Endothelial cell of umbilical vein (primary cell): ENCODE measurements around the gene OXER1. TPM values are rescaled to one million over a fixed set of nuclear protein-coding genes. Genes with fewer than 3 reads are reported as not detected.

Experiments used
- BruUV-seq: library from RNA; stranded (reverse); fragments of 400-500 nt; replicated peaks from 2 replicates; lab custom pipeline; 2021; lab: Mats Ljungman, UMichigan
- CTCF ChIA-PET: fragments of 300-600, 350-600 bp; sonication (Branson Sonifier 250); formaldehyde crosslinking; loops from one replicate; lab custom pipeline; 2021; ENCODE audit warnings: antibody characterized with exemption, inconsistent platforms; lab: Charles Lee
- POLR2A ChIA-PET: fragments of 300-600, 350-600 bp; sonication (Branson Sonifier 250); formaldehyde crosslinking; loops from one replicate; lab custom pipeline; 2021; ENCODE audit warnings: antibody characterized with exemption, inconsistent platforms; lab: Charles Lee
- DNase-seq: peaks from one replicate; pipeline ENCODE4 v3.0.0-alpha.2; 2011; ENCODE audit warnings: low read depth, low spot score
- FAIRE-seq: peaks from 2 replicates; lab custom pipeline; 2011; peaks lifted over from hg19 to GRCh38; lab: Jason Lieb, UNC
- H2AFZ ChIP-seq: 2 replicates; pipeline ENCODE4 v1.6.0; 2012; ENCODE audit warnings: low read depth, low read length, control low read depth, inconsistent platforms
- H3K27ac ChIP-seq: 2 replicates; pipeline ENCODE4 v1.5.1; 2011; ENCODE audit warnings: low read depth, mild to moderate bottlenecking, control low read depth, low read length, moderate library complexity; ENCODE audit not compliant: insufficient read depth
- H3K27me3 ChIP-seq, 2 experiments: 2 replicates each; pipeline versions ENCODE4 v1.6.0 to v1.6.1; 2011; ENCODE audit warnings: low read length in 2 of 2, mixed read lengths in 1 of 2; ENCODE audit not compliant: control insufficient read depth in 2 of 2, insufficient read depth in 2 of 2
- H3K36me3 ChIP-seq, 2 experiments: 2 replicates in 1 of 2; 3 replicates in 1 of 2; pipeline ENCODE4 v1.5.1; 2011; ENCODE audit warnings: low read length in 2 of 2, mild to moderate bottlenecking in 1 of 2, moderate library complexity in 1 of 2; ENCODE audit not compliant: control insufficient read depth in 2 of 2, insufficient read depth in 2 of 2; ENCODE audit errors: extremely low read depth in 1 of 2
- H3K4me1 ChIP-seq: 3 replicates; pipeline ENCODE4 v1.5.1; 2011; ENCODE audit warnings: mild to moderate bottlenecking, low read length; ENCODE audit not compliant: control insufficient read depth, insufficient read depth; ENCODE audit errors: extremely low read depth
- H3K4me2 ChIP-seq: 2 replicates; pipeline ENCODE4 v1.6.1; 2011; ENCODE audit warnings: low read length, control low read depth, mixed read lengths; ENCODE audit not compliant: insufficient read depth
- H3K4me3 ChIP-seq, 3 experiments: fragments of 200-600 bp in 1 of 3; sonication (generic), shearing (Covaris generic) in 1 of 3; replicated peaks in 1 of 3; 2 replicates each; pipeline ENCODE4 v1.5.1; 2011 to 2016; ENCODE audit warnings: control low read depth in 3 of 3, low read length in 3 of 3, mild to moderate bottlenecking in 2 of 3, inconsistent platforms in 1 of 3, low read depth in 1 of 3, moderate library complexity in 1 of 3; ENCODE audit not compliant: insufficient read depth in 1 of 3
- H3K79me2 ChIP-seq: 2 replicates; pipeline ENCODE4 v1.6.0; 2012; ENCODE audit warnings: low read length, inconsistent platforms; ENCODE audit not compliant: control insufficient read depth, insufficient read depth
- H3K9ac ChIP-seq: replicated peaks from 2 replicates; pipeline ENCODE3; 2011; ENCODE audit warnings: low read length, control low read depth; ENCODE audit not compliant: insufficient read depth; ENCODE audit errors: extremely low read depth
- H3K9me1 ChIP-seq: replicated peaks from 3 replicates; pipeline ENCODE4 v1.6.0; 2011; ENCODE audit warnings: mild to moderate bottlenecking, low read length; ENCODE audit not compliant: control insufficient read depth, insufficient read depth; ENCODE audit errors: extremely low read depth
- H3K9me3 ChIP-seq: replicated peaks from 2 replicates; pipeline ENCODE4 v1.5.1; 2012; ENCODE audit warnings: low read length, inconsistent platforms; ENCODE audit not compliant: control insufficient read depth, insufficient read depth
- H4K20me1 ChIP-seq: replicated peaks from 2 replicates; pipeline ENCODE3; 2011; ENCODE audit warnings: mild to moderate bottlenecking, low read length; ENCODE audit not compliant: control insufficient read depth, insufficient read depth; ENCODE audit errors: extremely low read depth
- CTCF ChIP-seq, 2 donors: IDR thresholded peaks; 1 replicate in 1 of 2; 2 replicates in 1 of 2; pipeline ENCODE4 v1.5.1; 2011; ENCODE audit warnings: low read length in 2 of 2, mild to moderate bottlenecking in 2 of 2, moderate library complexity in 2 of 2, control low read depth in 1 of 2, inconsistent platforms in 1 of 2, low read depth in 1 of 2; ENCODE audit not compliant: insufficient read depth in 1 of 2; ENCODE audit errors: extremely low read depth in 1 of 2
- EZH2 ChIP-seq: IDR thresholded peaks from 2 replicates; pipeline ENCODE4 v1.6.1; 2012; ENCODE audit warnings: borderline replicate concordance, low read depth, mild to moderate bottlenecking, moderate library complexity, low read length, inconsistent platforms; ENCODE audit not compliant: severe bottlenecking
- FOS ChIP-seq: IDR thresholded peaks from 2 replicates; pipeline ENCODE4 v1.6.1; 2011; ENCODE audit warnings: mild to moderate bottlenecking, low read length, moderate library complexity, borderline replicate concordance; ENCODE audit not compliant: insufficient read depth
- GATA2 ChIP-seq: IDR thresholded peaks from 2 replicates; pipeline ENCODE4 v1.7.0; 2011; ENCODE audit warnings: low read depth, mild to moderate bottlenecking, moderate library complexity, mixed read lengths, low read length; ENCODE audit not compliant: insufficient read length, insufficient read depth
- JUN ChIP-seq: IDR thresholded peaks from 2 replicates; pipeline ENCODE4 v1.6.1; 2011; ENCODE audit warnings: borderline replicate concordance, low read depth; ENCODE audit not compliant: insufficient read length, insufficient read depth
- MAX ChIP-seq: IDR thresholded peaks from 2 replicates; pipeline ENCODE4 v1.6.1; 2011; ENCODE audit not compliant: insufficient read depth, insufficient read length
- MYC ChIP-seq: IDR thresholded peaks from one replicate; pipeline ENCODE4 v1.6.1; 2011; ENCODE audit warnings: mild to moderate bottlenecking, low read depth, low read length
- POLR2A ChIP-seq: IDR thresholded peaks from 2 replicates; pipeline ENCODE4 v1.6.1; 2012; ENCODE audit warnings: low read depth, mild to moderate bottlenecking, control low read depth, low read length
- POLR2AphosphoS5 ChIP-seq: IDR thresholded peaks from 2 replicates; pipeline ENCODE4 v1.6.1; 2012; ENCODE audit warnings: low read depth, mild to moderate bottlenecking, control low read depth, low read length, moderate library complexity; ENCODE audit not compliant: insufficient read depth
- dilution Hi-C: fragments of 300-500 bp; cut with MboI; formaldehyde crosslinking; loops from one replicate; pipeline ENCODE4 v1.15.0; 2019; ENCODE audit warnings: low sequenced_read_pairs; ENCODE audit not compliant: extremely low pct_ligation_motif_present
- intact Hi-C: fragments of 100-400 bp; cut with micrococcal nuclease; formaldehyde crosslinking; loops from one replicate; pipeline ENCODE4 v1.10.0; 2022
- polyA plus RNA-seq, 4 experiments: library from polyadenylated mRNA; depleted of rRNA in 3 of 4; stranded (reverse) in 3 of 4; unstranded in 1 of 4; fragments of >200 nt; gene quantifications; 2 replicates each; pipeline versions ENCODE4 v1.2.1 to v1.2.3, GENCODE V29; 2011 to 2012; ENCODE audit warnings: missing spikeins in 1 of 4
- total RNA-seq: library from RNA; stranded (reverse); gene quantifications from 2 replicates; pipeline ENCODE4 v1.2.3, GENCODE V29; 2021

The OXER1 gene
- total and polyA plus RNA-seq, 2 donors (not counting 3 experiments of a cell fraction or from before 2014, with no cell fraction given), result 0.18 TPM

- Histone ChIP-seq H3K79me2 (no peaks in the 10 kb centered on the region), H2AFZ (no peak overlapping the region), H3K27ac (no peak overlapping the region), H3K9ac (no peak overlapping the region), H3K36me3 (no peaks in the 10 kb centered on the region), H3K4me1 (no peaks in the 10 kb centered on the region), H4K20me1 (no peaks in the 10 kb centered on the region), H3K9me3 (no peaks in the 10 kb centered on the region), H3K9me1 (no peaks in the 10 kb centered on the region), H3K27me3 (no peaks in the 10 kb centered on the region), H3K4me2 (no peak overlapping the region), H3K4me3 (no peak overlapping the region)
- ChIA-PET CTCF (interaction anchor here (1.0 kb wide), 1 partner anchor 13 kb away, joined by 3 read pairs; no protein-coding TSS in a partner anchor), POLR2A (no interaction called here)
- dilution Hi-C loops (no loop called here), intact Hi-C loops (no loop called here)
- FAIRE-seq (no peak), DNase-seq (no peak)
- no peak for TF ChIP-seq GATA2
- BruUV-seq, result no TSS peak
Measured at GRCh38 chr2:42784204-42784880, 20.4 kb upstream of the OXER1 start.

- H3K4me2 ChIP-seq, result no peak overlapping the region
- BruUV-seq, result no TSS peak
- intact Hi-C loops (no loop called here), dilution Hi-C loops (no loop called here)
- H3K9me1 ChIP-seq, result no peaks in the 10 kb centered on the region
- CTCF ChIA-PET, result no interaction called here
- TF ChIP-seq POLR2A (no peak), EZH2 (no peak), JUN (no peak), GATA2 (no peak), FOS (no peak), POLR2AphosphoS5 (no peak), MYC (no peak), MAX (no peak), CTCF (IDR thresholded peaks at IDR 0.05; ENCODE audit: extremely low read depth in 1 of 2, insufficient read depth in 1 of 2, low read depth in 1 of 2, low read length in 2 of 2) (no peak)
- no peak overlapping the region for H2AFZ ChIP-seq
- H3K9me3 ChIP-seq, result no peaks in the 10 kb centered on the region
- FAIRE-seq (no peak), DNase-seq (no peak)
- no peaks in the 10 kb centered on the region for H3K36me3 ChIP-seq
- H3K4me1 ChIP-seq, result no peaks in the 10 kb centered on the region
- no peak overlapping the region for H3K4me3 ChIP-seq
- no peaks in the 10 kb centered on the region for H3K79me2 ChIP-seq
- H3K27ac ChIP-seq, result no peak overlapping the region
- H3K9ac ChIP-seq, result no peak overlapping the region
- no peaks in the 10 kb centered on the region for H4K20me1 ChIP-seq
- no peaks in the 10 kb centered on the region for H3K27me3 ChIP-seq
- POLR2A ChIA-PET, result no interaction called here
Measured at GRCh38 chr2:42783511-42783910, 19.6 kb upstream of the OXER1 start.
